HG02970 (cell line): ENCODE results near the gene IFIH1.

Source experiments
- ATAC-seq: cut with Tn5 transposase; IDR thresholded peaks from one replicate; pipeline ENCODE4 v1.9.1; 2021; ENCODE audit warnings: mild to moderate bottlenecking, moderate library complexity, moderate number of reproducible peaks; ENCODE audit not compliant: unreplicated experiment, low FRiP score

IFIH1 gene

DNA sequence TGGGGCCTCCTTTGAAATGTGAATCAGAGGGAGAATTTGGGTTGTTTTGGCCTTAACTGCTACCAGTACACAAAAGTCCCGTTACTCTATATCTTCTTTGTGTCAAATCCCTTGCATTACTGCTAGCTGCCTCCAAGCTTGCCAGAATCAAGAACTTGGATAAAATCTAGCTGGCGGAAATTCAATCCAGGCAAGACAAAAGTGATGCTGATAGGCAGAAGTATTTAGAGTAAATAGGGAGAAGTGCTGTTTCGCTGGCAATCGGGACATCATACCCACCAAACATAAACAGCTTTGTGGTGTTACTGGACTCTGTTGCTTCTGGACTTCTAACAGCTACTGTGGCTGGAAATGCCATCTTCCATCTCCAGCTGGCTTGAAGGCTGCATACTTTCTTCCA, 2.5 kb downstream of the IFIH1 start:
- no peak for ATAC-seq

- ATAC-seq = no peak
These were observed 5.6 kb downstream of the IFIH1 start for GRCh38 chr2:162312853-162313252.

GRCh38 chr2:162308747-162309503, 9.6 kb downstream of the IFIH1 start:
- no peak for ATAC-seq

GRCh38 chr2:162305901-162306300, 12.6 kb downstream of the IFIH1 start:
- ATAC-seq = no peak

GRCh38 chr2:162301877-162302276, 16.6 kb downstream of the IFIH1 start:
- ATAC-seq = no peak

DNA sequence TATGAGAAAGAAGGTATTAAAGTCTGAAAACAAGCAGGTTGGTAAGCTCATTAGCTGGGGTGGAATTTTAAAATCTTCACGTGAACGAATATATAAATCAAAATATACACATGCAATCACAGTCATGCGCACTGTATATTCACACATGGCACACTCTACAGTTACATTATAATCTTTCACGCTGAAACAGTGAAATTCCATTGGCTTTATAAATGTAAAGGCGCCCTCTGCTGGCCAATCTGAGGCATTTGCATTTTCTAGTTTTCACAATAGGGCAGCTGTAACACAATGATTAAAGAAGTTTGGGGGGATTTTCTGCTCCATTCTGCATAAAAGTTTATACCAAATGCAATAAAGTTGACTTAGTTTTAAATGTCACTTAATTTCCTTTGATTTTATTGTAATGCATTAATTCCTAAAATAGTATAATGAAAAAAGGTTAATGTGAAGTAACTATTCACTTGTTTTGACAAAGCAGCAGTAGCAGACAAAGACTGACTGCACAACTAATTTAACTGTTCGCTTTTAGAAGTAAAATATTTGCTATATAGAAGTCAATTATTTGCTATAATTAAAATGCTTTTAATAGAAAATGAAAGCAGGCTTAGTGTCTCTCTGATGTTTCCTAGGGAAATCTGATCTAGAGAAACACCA, 17.2 kb downstream of the IFIH1 start:
- ATAC-seq = peak; percentile 68

DNA sequence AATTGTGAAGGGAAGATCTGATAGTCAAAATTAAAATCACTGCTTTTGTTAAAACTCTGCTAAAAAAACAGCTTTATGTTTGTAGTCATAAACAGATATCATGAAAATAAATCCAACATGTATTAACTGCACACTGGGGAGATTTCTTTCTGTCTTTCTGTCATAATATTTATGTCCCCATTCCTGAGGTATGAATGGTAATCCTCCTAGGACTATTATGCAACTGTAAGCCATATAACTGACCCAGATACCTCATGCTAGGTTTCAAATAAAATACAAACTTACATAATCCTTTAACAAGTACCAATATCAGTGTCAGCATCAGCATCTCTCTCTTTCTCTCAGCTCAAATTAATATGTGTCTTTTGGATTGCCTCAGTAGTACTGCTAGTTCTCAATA, 18.2 kb downstream of the IFIH1 start:
- no peak for ATAC-seq

GRCh38 chr2:162298669-162299335, 19.7 kb downstream of the IFIH1 start:
- ATAC-seq = no peak

DNA sequence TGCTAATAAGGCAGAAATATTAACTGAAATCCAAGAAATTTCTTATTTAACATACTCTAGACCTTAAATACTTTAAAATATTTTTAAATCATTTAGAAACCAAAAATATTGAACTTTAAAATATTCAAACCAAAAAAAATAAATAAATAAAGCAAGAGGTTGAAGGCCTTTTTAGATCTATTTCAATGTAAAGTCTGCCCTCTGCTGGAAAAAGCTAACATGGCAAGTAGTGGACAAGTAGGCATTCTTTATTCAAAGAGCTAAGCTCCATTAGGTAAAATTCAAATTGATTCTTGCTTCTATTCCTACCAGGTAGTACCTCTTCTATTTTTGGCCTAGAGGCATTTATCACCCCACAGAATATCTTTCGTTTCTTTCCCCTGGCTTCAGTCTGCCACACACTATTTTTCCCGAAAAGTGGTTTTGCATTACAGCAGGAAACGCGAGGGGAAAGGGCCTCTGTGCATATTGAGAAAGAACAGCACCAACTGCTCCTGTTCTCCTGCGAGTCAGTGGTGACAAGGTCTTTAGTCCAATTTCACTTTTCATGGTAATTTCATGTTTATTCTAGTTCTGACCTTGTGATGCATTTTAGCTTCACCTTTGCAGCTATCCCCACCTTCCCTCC, 20.4 kb downstream of the IFIH1 start:
- no peak for ATAC-seq

DNA sequence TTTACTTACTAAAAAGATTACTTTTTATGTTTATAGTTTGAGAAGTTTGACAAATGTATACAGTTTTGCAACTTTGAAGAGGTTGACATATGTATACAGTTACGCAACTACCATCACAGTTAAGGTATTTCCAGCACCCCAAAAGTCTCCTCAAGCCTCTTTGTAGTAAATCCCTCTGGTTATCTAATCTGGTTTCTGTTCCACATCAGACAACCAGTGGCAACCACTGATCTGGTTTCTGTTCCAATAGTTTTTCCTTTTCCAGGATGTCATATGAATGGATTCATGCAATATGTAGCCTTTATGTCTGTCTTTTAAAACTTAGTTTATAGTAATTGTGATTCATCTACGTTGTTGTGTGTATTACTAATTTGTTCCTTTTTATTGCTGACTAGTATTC, 23.5 kb downstream of the IFIH1 start:
- ATAC-seq = no peak

- ATAC-seq = no peak
These were observed 25.2 kb downstream of the IFIH1 start for GRCh38 chr2:162293122-162293786.

DNA sequence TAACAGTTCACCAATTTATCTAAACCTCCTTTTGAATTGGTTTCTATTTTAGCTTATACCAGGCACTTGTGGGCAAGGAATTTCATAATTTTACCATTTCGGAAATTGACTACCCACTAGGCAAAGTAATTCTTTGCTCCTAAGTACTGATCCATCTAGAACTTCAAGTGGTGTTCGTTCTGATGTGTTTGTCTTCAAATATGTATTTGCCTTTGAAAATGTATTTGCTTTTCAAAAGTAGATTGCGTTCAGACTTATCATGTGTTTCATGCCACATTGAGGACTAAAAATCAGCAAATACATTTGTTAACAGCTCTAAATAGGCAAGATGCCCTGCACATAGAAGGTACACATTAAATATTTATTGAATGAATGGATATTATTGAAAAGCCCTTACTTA, 26.7 kb downstream of the IFIH1 start:
- ATAC-seq = no peak

GRCh38 chr2:162282765-162283425, 35.6 kb downstream of the IFIH1 start:
- ATAC-seq = no peak

GRCh38 chr2:162280654-162281053, 37.8 kb downstream of the IFIH1 start:
- no peak for ATAC-seq

GRCh38 chr2:162277381-162277780, 41.1 kb downstream of the IFIH1 start:
- ATAC-seq = no peak

DNA sequence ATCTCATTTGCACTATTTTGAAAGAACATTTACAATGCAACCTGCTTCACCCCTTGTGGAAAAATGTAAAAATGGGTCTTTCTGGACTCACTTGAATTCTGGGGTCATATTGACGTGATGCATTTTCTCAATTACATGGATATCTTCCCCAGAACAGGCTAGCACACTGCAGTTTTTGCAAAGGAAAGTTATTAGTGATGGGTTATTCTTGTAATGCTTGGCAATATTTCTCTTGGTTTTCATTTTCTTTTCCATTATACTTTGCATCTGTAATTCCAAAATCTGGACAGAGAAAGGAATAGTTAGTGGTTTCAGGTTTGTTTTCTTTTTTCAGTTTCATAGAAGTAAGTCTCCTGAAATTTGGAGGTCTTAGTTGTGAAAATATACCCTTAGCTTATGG, 50.5 kb downstream of the IFIH1 start:
- no peak for ATAC-seq

DNA sequence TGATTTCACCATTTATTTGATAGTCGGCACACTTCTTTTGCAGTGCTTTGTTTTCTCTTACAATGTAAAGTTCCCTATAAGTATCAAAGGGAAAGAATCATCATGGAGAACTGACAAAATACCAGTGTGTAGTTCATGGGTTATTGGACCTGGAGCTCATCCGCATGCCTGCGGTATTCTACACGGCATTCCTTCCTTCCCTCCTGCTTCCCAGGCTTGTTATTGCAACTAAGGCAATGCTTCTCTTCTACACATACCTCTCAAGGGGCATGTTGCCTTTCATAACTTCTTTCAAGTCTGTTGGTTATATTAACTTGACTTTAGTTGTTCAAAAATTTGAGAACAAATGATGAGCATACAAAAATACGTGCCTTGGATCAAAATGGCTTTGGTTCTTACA, 51.0 kb downstream of the IFIH1 start:
- ATAC-seq = no peak

- no peak for ATAC-seq
These were observed 52.1 kb downstream of the IFIH1 start for GRCh38 chr2:162266460-162266760.

GRCh38 chr2:162265666-162266459, 52.6 kb downstream of the IFIH1 start:
- no peak for ATAC-seq
